B cell (primary cell): Measurements from ENCODE around the gene TM4SF5. TPM values are rescaled to one million over a fixed set of nuclear protein-coding genes. Genes with fewer than 3 reads are reported as not detected.
"Not testable (repeated sequence)": the region's sequence is repeated elsewhere in the genome, so short reads cannot be mapped to it uniquely, and the experiment has no call there.

Experiments
- ATAC-seq: fragments of 200-7000 bp; cut with Tn5 transposase; one replicate; pipeline ENCODE4 v1.10.0; 2021; ENCODE audit warnings: low read depth, mild to moderate bottlenecking, moderate number of reproducible peaks, moderate library complexity
- CTCF ChIA-PET: fragments of 350-600 bp; sonication (Branson Sonifier 250); formaldehyde crosslinking; loops from one replicate; lab custom pipeline; 2021; ENCODE audit warnings: antibody characterized with exemption, inconsistent platforms; lab: Charles Lee
- POLR2A ChIA-PET: fragments of 350-600 bp; sonication (Branson Sonifier 250); formaldehyde crosslinking; loops from one replicate; lab custom pipeline; 2021; ENCODE audit warnings: antibody characterized with exemption; lab: Charles Lee
- DNase-seq: peaks from one replicate; pipeline ENCODE4 v3.0.0; 2013
- H2AFZ ChIP-seq: 2 replicates; pipeline ENCODE4 v1.6.1; 2012; ENCODE audit warnings: mild to moderate bottlenecking, low read depth, low read length; ENCODE audit not compliant: insufficient read depth, poor library complexity, severe bottlenecking
- H3K27ac ChIP-seq, 2 donors: 1 replicate in 1 of 2; 2 replicates in 1 of 2; pipeline ENCODE4 v1.5.1; 2012 to 2013; ENCODE audit warnings: low read length in 2 of 2, mild to moderate bottlenecking in 2 of 2, moderate library complexity in 1 of 2
- H3K27me3 ChIP-seq, 4 experiments: fragments of 200-600 bp in 1 of 4; sonication (generic) in 1 of 4; replicated peaks in 1 of 4; 1 replicate in 2 of 4; 2 replicates in 2 of 4; pipeline versions ENCODE4 v1.6.1 to v1.7.0; 2013 to 2016; ENCODE audit warnings: low read length in 3 of 4, mild to moderate bottlenecking in 2 of 4, mixed read lengths in 1 of 4, moderate library complexity in 1 of 4; ENCODE audit not compliant: insufficient read depth in 4 of 4, control insufficient read depth in 3 of 4; ENCODE audit errors: control extremely low read depth in 1 of 4
- H3K36me3 ChIP-seq, 2 experiments: replicated peaks in 1 of 2; 1 replicate in 1 of 2; 2 replicates in 1 of 2; pipeline versions ENCODE4 v1.6.1 to v1.7.1; 2013; ENCODE audit warnings: low read length in 1 of 2; ENCODE audit not compliant: insufficient read depth in 2 of 2, control insufficient read depth in 1 of 2; ENCODE audit errors: control extremely low read depth in 1 of 2, extremely low read depth in 1 of 2
- H3K4me1 ChIP-seq, 2 donors: fragments of 200-600 bp in 1 of 2; sonication (generic) in 1 of 2; 1 replicate in 1 of 2; 2 replicates in 1 of 2; pipeline versions ENCODE4 v1.5.1 to v1.6.1; 2013 to 2017; ENCODE audit warnings: low read length in 2 of 2; ENCODE audit not compliant: control insufficient read depth in 2 of 2, insufficient read depth in 2 of 2
- H3K4me2 ChIP-seq: replicated peaks from 2 replicates; pipeline ENCODE3; 2012; ENCODE audit warnings: mild to moderate bottlenecking, low read depth, low read length; ENCODE audit not compliant: poor library complexity, severe bottlenecking
- H3K4me3 ChIP-seq, 5 experiments: fragments of 200-600 bp in 1 of 5; sonication (generic) in 1 of 5; 1 replicate in 3 of 5; 2 replicates in 2 of 5; pipeline versions ENCODE4 v1.5.1 to v1.7.0; 2011 to 2016; ENCODE audit warnings: low read length in 4 of 5, mild to moderate bottlenecking in 4 of 5, low read depth in 2 of 5, control low read depth in 1 of 5, moderate library complexity in 1 of 5; ENCODE audit not compliant: insufficient read depth in 1 of 5; ENCODE audit errors: control extremely low read depth in 1 of 5, extremely low read depth in 1 of 5
- H3K79me2 ChIP-seq: fragments of 200-600 bp; sonication (generic); one replicate; pipeline ENCODE4 v1.6.0; 2016; ENCODE audit warnings: low read length; ENCODE audit not compliant: control insufficient read depth, insufficient read depth
- H3K9ac ChIP-seq: fragments of 200-600 bp; sonication (generic); 2 replicates; pipeline ENCODE4 v1.6.1; 2017; ENCODE audit warnings: mild to moderate bottlenecking, low read length, moderate library complexity
- H3K9me3 ChIP-seq, 3 donors: one replicate each; pipeline versions ENCODE4 v1.6.1 to v1.7.1; 2013; ENCODE audit warnings: low read length in 2 of 3; ENCODE audit not compliant: control insufficient read depth in 2 of 3, insufficient read depth in 1 of 3; ENCODE audit errors: control extremely low read depth in 1 of 3
- H4K20me1 ChIP-seq: 2 replicates; pipeline ENCODE4 v1.6.0; 2012; ENCODE audit warnings: mild to moderate bottlenecking, low read length; ENCODE audit not compliant: insufficient read depth, control insufficient read depth, poor library complexity, severe bottlenecking
- H3K27ac Mint-ChIP-seq: one replicate; pipeline ENCODE4 v1.8.0; 2021; ENCODE audit warnings: mixed read lengths
- H3K27me3 Mint-ChIP-seq: one replicate; pipeline ENCODE4 v1.8.0; 2021; ENCODE audit warnings: mixed read lengths
- H3K4me1 Mint-ChIP-seq: one replicate; pipeline ENCODE4 v1.8.0; 2021; ENCODE audit warnings: mixed read lengths
- H3K4me3 Mint-ChIP-seq: one replicate; pipeline ENCODE4 v1.8.0; 2021; ENCODE audit warnings: mixed read lengths
- H3K9me3 Mint-ChIP-seq: one replicate; pipeline ENCODE4 v1.8.0; 2022; ENCODE audit warnings: mixed read lengths; ENCODE audit not compliant: insufficient read depth
- EZH2 ChIP-seq: IDR thresholded peaks from 2 replicates; pipeline ENCODE4 v1.6.1; 2012; ENCODE audit warnings: borderline replicate concordance, low read depth, mild to moderate bottlenecking, moderate library complexity, low read length; ENCODE audit not compliant: insufficient read depth, poor library complexity, severe bottlenecking
- WGBS: methylation state at CpG from one replicate; pipeline ENCODE4 v1.1.5; 2013; ENCODE audit warnings: missing lambda C conversion rate; ENCODE audit not compliant: insufficient coverage; 5-methylcytosine and 5-hydroxymethylcytosine counted together
- intact Hi-C: fragments of 100-400 bp; cut with micrococcal nuclease; formaldehyde crosslinking; loops from one replicate; pipeline ENCODE4 v1.10.0; 2022
- polyA plus RNA-seq: library from polyadenylated mRNA; depleted of rRNA; stranded (reverse); fragments of >200 nt; gene quantifications from 2 replicates; pipeline ENCODE4 v1.2.3, GENCODE V29; 2012
- total RNA-seq, 2 donors: library from RNA; stranded (reverse); fragments of 120-200 nt in 1 of 2; gene quantifications; 1 replicate in 1 of 2; 2 replicates in 1 of 2; pipeline versions ENCODE4 v1.2.3 to v1.2.4, GENCODE V29; 2013 to 2022
- TF ChIP-seq, protein P1 (sequence below): fragments of 200-600 bp; IDR thresholded peaks from one replicate; pipeline ENCODE4 v1.8.0; 2022; ENCODE audit warnings: antibody characterized with exemption, mild to moderate bottlenecking

The TM4SF5 gene
- total and polyA plus RNA-seq, 2 donors (not counting 1 experiment from before 2014, with no cell fraction given): not detected

DNA sequence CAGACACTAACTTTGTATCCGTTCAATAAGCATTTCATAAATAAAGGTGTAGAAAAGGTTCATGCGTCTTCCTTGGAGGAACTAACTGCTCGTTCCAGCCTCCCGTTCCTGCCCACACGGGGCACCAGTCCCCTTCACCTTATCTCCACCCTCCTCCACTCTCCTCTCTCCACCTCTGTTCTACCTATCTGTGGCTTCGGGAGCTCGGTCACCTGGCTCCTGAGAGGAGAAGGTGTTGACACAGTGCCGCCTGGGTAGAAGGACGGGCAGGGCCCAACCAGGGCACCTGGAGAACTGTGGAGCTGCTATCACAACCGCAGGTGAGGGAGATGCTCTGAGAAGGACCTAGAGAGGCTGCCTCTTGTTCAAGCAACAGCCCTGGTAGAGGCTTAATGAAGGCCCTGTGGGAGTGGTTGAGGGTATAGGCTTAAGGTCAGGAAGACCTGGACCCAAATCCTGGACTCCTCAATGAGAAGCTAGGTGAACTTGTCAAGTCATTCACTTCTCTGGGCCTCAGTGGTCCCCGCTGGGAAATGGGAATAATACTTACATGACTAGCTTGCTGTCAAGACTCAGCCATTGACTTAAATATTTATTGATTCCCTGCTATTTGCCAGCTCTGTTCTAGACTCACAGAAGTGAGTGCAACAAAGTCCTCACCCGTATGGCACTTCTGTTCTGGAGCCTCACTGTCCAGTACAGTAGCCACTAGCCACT, 51.8 kb downstream of the TM4SF5 start:
- H3K27ac Mint-ChIP-seq: no peak overlapping the region
- 68% methylated on average over 8 of the region's 12 CpGs for WGBS
- H3K27me3 ChIP-seq: no peaks in the 10 kb centered on the region
- no peak for TF ChIP-seq EZH2
- TF ChIP-seq, protein P1, sequence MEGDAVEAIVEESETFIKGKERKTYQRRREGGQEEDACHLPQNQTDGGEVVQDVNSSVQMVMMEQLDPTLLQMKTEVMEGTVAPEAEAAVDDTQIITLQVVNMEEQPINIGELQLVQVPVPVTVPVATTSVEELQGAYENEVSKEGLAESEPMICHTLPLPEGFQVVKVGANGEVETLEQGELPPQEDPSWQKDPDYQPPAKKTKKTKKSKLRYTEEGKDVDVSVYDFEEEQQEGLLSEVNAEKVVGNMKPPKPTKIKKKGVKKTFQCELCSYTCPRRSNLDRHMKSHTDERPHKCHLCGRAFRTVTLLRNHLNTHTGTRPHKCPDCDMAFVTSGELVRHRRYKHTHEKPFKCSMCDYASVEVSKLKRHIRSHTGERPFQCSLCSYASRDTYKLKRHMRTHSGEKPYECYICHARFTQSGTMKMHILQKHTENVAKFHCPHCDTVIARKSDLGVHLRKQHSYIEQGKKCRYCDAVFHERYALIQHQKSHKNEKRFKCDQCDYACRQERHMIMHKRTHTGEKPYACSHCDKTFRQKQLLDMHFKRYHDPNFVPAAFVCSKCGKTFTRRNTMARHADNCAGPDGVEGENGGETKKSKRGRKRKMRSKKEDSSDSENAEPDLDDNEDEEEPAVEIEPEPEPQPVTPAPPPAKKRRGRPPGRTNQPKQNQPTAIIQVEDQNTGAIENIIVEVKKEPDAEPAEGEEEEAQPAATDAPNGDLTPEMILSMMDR: no peak
- H3K4me1 Mint-ChIP-seq: no peaks in the 10 kb centered on the region
- H3K27ac ChIP-seq: no peak overlapping the region
- H4K20me1 ChIP-seq: no peaks in the 10 kb centered on the region
- ATAC-seq: no peak
- ChIA-PET CTCF (no interaction called here), POLR2A (interaction anchor here (0.7 kb wide), 1 partner anchor 117 kb away, joined by 3 read pairs; the partner anchor contains the start of gene RNF167)
- no peak overlapping the region for H3K4me3 Mint-ChIP-seq
- H3K9me3 ChIP-seq: no peaks in the 10 kb centered on the region
- no peaks in the 10 kb centered on the region for H3K27me3 Mint-ChIP-seq
- H3K79me2 ChIP-seq: no peaks in the 10 kb centered on the region
- no peaks in the 10 kb centered on the region for H3K9me3 Mint-ChIP-seq
- no peak for DNase-seq
- intact Hi-C loops: no loop called here
- H3K4me3 ChIP-seq: no peak overlapping the region
- no peaks in the 10 kb centered on the region for H3K4me1 ChIP-seq
- H3K4me2 ChIP-seq: no peak overlapping the region
- H2AFZ ChIP-seq: no peak overlapping the region
- H3K9ac ChIP-seq: no peak overlapping the region
- H3K36me3 ChIP-seq: peaks cover 0 to 4% of the 10 kb centered on the region in 2 experiments

DNA sequence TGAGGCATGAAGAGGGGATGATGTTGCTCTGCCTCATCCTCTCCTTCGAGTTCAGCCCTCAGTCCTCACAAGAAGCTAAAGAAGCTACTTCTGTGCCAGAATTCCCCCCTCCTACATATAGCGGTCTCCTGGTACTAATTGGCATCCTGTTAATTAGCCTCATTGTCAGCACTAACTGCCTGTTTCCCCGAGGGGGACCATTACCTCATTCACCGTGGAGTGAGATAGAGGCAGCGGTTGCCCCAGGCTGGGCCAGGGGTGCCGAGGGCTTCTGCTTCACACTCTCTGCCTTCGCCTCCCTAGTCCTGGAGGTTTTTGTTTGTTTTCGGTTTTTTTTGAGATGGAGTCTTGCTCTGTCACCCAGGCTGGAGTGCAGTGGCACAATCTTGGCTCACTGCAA, 55.7 kb downstream of the TM4SF5 start:
- TF ChIP-seq EZH2: no peak
- TF ChIP-seq, protein P1: no peak
- 63% methylated on average over 3 of the region's 8 CpGs for WGBS
- Histone ChIP-seq H2AFZ (no peak overlapping the region), H3K27ac (no peak overlapping the region), H3K4me2 (no peak overlapping the region), H4K20me1 (no peaks in the 10 kb centered on the region), H3K27me3 (no peaks in the 10 kb centered on the region), H3K9ac (no peak overlapping the region), H3K4me1 (no peaks in the 10 kb centered on the region), H3K9me3 (no peaks in the 10 kb centered on the region), H3K79me2 (no peaks in the 10 kb centered on the region), H3K4me3 (no peak overlapping the region), H3K36me3 (no peaks in the 10 kb centered on the region)
- intact Hi-C loops: no loop called here
- no peak for ATAC-seq
- H3K27ac Mint-ChIP-seq: no peak overlapping the region
- H3K27me3 Mint-ChIP-seq: no peaks in the 10 kb centered on the region
- CTCF ChIA-PET: no interaction called here
- no peak for DNase-seq
- no peaks in the 10 kb centered on the region for H3K9me3 Mint-ChIP-seq
- H3K4me3 Mint-ChIP-seq: no peak overlapping the region
- no peaks in the 10 kb centered on the region for H3K4me1 Mint-ChIP-seq
- POLR2A ChIA-PET: no interaction called here

DNA sequence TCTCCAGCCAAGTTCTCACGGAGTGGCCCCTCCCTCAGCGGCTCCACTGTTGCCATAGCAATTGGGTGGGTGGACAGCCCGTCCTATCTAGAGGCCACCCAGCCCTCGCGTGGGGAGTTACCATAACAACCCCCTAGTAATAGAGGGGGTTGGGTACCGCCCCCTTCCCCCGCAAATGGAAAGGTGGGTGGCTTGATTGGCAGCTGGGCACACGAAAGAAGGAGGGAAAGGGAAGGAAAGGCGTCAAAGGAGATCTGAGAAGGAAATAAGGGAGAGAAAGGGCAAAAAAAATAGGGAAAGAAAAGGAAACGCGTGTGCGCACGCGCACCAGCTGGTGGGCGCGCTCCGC, 61.1 kb downstream of the TM4SF5 start:
- H3K27me3 ChIP-seq: not testable (repeated sequence)

More for the DNA sequence above, 61.1 kb downstream of the TM4SF5 start:
- not testable (repeated sequence) for H3K9me3 ChIP-seq, DNase-seq, H3K27me3 Mint-ChIP-seq, H3K9me3 Mint-ChIP-seq, H3K36me3 ChIP-seq
- intact Hi-C loops: loop anchor here (1.0 to 2.0 kb wide), 6 partner anchors 26 to 134 kb away; partner anchors contain the start of genes ARRB2, MED11, PLD2 and PSMB6
- H3K4me1 ChIP-seq: peaks cover 21 to 26% of the 10 kb centered on the region in 2 donors
- Mint-ChIP-seq H3K27ac (peak overlapping the region; percentile 99), H3K4me1 (peaks cover 29% of the 10 kb centered on the region), H3K4me3 (peak overlapping the region; percentile 99)
- H3K79me2 ChIP-seq: peaks cover 50% of the 10 kb centered on the region
- peaks cover 44% of the 10 kb centered on the region for H4K20me1 ChIP-seq
- ChIA-PET POLR2A (interaction anchor here (1.1 kb wide), 1 partner anchor 43 kb away, joined by 4 read pairs; no protein-coding TSS in a partner anchor), CTCF (interaction anchor here (1.0 kb wide), 1 partner anchor 43 kb away, joined by 3 read pairs; no protein-coding TSS in a partner anchor)
- peak; percentile 15 for ATAC-seq
- H3K27ac ChIP-seq: peak overlapping the region; percentile 77 to 85
- peak overlapping the region; percentile 88 for H2AFZ ChIP-seq
- H3K4me3 ChIP-seq: peak overlapping the region; percentile 57 to 86 (median 79)
- peak overlapping the region; percentile 82 for H3K9ac ChIP-seq
- 1% methylated on average over 8 of the region's 17 CpGs for WGBS
- peak overlapping the region; percentile 94 for H3K4me2 ChIP-seq
